Mesothelial cell of epicardium (in vitro differentiated cells): ENCODE measurements around the gene GTPBP6. TPM values are rescaled to one million over a fixed set of nuclear protein-coding genes. Genes with fewer than 3 reads are reported as not detected.

ENCODE experiments used
- DNase-seq, 2 experiments: peaks; one replicate each; pipeline ENCODE4 v3.0.0; 2021; ENCODE audit warnings: low spot score in 2 of 2; ENCODE audit not compliant: unreplicated experiment in 2 of 2
- H3K27ac Mint-ChIP-seq: 2 replicates; pipeline ENCODE4 v1.8.0; 2021; ENCODE audit warnings: mixed read lengths
- H3K27me3 Mint-ChIP-seq: 2 replicates; pipeline ENCODE4 v1.8.0; 2021; ENCODE audit warnings: low read depth, mixed read lengths
- H3K36me3 Mint-ChIP-seq: 2 replicates; pipeline ENCODE4 v1.8.0; 2021; ENCODE audit warnings: mixed read lengths
- H3K4me1 Mint-ChIP-seq: 2 replicates; pipeline ENCODE4 v1.8.0; 2021; ENCODE audit warnings: mixed read lengths
- H3K4me3 Mint-ChIP-seq: 2 replicates; pipeline ENCODE4 v1.8.0; 2021; ENCODE audit warnings: mild to moderate bottlenecking, moderate library complexity, mixed read lengths
- H3K9me3 Mint-ChIP-seq: 2 replicates; pipeline ENCODE4 v1.8.0; 2021; ENCODE audit warnings: mixed read lengths
- total RNA-seq: library from RNA; stranded (reverse); gene quantifications from 3 replicates; pipeline ENCODE4 v1.2.1, GENCODE V29; 2021
- TF ChIP-seq, protein P1 (sequence below): fragments of 200-600 bp; sonication (generic); IDR thresholded peaks from one replicate; pipeline ENCODE4 v1.5.0; 2021; ENCODE audit warnings: antibody characterized with exemption; ENCODE audit not compliant: unreplicated experiment

GTPBP6 gene
- total RNA-seq, 1 donor from 2014 or later = 65.6 TPM

DNA sequence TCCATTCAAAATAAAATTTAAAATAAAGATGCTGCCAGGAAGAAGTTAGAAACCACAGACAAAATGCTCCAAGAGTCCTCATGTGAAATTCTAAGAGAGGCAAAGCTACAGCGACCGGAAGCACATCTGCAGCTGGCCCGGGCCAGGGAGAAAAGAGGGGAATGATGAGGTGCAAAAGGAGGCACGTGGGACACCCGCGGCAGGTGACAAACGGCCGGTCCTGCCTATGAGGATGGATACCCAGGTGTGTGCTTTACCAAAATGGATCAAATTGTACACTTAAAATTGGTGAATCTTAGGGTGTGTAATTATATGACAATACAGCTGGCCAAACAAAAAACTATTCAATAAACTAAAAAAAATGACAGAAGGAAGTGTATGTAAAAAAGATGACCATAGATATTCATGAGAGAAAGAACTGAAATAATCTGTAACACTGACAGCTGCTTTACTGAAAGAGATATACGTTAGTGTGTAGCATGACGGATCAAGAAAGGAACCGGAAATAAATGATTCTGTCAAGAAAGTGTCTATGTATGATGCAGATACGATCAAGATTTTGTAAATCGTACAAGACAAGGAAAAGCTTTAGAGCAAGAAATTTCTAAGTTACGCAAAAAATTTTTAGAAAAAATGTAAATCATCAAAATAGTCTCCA is 38.6 kb upstream of the GTPBP6 start:
- peak in 1 of 2 experiments; percentile 1 for DNase-seq
- no peaks in the 10 kb centered on the region for H3K27me3 Mint-ChIP-seq
- H3K4me3 Mint-ChIP-seq = no peak overlapping the region
- peak overlapping the region; percentile 15 for H3K27ac Mint-ChIP-seq
- peaks cover 17% of the 10 kb centered on the region for H3K9me3 Mint-ChIP-seq
- H3K4me1 Mint-ChIP-seq = peaks cover 2% of the 10 kb centered on the region
- peaks cover 60% of the 10 kb centered on the region for H3K36me3 Mint-ChIP-seq
- TF ChIP-seq, protein P1, sequence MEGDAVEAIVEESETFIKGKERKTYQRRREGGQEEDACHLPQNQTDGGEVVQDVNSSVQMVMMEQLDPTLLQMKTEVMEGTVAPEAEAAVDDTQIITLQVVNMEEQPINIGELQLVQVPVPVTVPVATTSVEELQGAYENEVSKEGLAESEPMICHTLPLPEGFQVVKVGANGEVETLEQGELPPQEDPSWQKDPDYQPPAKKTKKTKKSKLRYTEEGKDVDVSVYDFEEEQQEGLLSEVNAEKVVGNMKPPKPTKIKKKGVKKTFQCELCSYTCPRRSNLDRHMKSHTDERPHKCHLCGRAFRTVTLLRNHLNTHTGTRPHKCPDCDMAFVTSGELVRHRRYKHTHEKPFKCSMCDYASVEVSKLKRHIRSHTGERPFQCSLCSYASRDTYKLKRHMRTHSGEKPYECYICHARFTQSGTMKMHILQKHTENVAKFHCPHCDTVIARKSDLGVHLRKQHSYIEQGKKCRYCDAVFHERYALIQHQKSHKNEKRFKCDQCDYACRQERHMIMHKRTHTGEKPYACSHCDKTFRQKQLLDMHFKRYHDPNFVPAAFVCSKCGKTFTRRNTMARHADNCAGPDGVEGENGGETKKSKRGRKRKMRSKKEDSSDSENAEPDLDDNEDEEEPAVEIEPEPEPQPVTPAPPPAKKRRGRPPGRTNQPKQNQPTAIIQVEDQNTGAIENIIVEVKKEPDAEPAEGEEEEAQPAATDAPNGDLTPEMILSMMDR = no peak

DNA sequence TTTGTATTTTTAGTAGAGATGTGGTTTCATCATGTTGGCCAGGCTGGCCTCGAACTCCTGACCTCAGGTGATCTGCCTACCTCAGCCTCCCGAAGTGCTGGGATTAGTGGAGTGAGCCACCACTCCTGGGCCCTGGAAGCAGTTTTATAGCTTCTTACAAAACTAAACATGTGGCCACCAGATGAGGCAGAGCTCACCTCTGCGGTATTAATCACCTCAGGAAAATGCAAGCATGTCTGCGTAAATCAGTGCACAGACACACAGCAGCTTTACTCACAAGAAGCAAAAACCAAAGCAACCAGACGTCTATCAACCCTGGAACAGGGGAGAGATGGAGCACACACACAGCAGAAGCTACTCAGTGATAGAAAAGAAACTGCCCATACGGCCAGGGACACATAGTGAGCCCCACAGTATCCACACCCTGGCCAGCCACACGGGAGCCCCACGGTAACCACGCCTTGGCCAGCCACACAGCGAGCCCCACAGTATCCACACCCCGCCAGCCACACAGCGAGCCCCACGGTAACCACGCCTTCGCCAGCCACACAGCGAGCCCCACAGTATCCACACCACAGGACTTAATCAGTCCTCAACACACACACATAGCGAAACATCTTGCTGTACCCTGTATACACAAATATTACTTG is 37.9 kb upstream of the GTPBP6 start:
- DNase-seq = peak in 1 of 2 experiments; percentile 6
- no peaks in the 10 kb centered on the region for H3K27me3 Mint-ChIP-seq
- H3K36me3 Mint-ChIP-seq = peaks cover 54% of the 10 kb centered on the region
- TF ChIP-seq, protein P1 = no peak
- peak overlapping the region; percentile 20 for H3K27ac Mint-ChIP-seq
- no peak overlapping the region for H3K4me3 Mint-ChIP-seq
- H3K9me3 Mint-ChIP-seq = peaks cover 15% of the 10 kb centered on the region
- H3K4me1 Mint-ChIP-seq = peaks cover 2% of the 10 kb centered on the region

GRCh38 chrX:355329-356050 is 36.9 kb upstream of the GTPBP6 start:
- no peak overlapping the region for H3K4me3 Mint-ChIP-seq
- peaks cover 44% of the 10 kb centered on the region for H3K36me3 Mint-ChIP-seq

DNA sequence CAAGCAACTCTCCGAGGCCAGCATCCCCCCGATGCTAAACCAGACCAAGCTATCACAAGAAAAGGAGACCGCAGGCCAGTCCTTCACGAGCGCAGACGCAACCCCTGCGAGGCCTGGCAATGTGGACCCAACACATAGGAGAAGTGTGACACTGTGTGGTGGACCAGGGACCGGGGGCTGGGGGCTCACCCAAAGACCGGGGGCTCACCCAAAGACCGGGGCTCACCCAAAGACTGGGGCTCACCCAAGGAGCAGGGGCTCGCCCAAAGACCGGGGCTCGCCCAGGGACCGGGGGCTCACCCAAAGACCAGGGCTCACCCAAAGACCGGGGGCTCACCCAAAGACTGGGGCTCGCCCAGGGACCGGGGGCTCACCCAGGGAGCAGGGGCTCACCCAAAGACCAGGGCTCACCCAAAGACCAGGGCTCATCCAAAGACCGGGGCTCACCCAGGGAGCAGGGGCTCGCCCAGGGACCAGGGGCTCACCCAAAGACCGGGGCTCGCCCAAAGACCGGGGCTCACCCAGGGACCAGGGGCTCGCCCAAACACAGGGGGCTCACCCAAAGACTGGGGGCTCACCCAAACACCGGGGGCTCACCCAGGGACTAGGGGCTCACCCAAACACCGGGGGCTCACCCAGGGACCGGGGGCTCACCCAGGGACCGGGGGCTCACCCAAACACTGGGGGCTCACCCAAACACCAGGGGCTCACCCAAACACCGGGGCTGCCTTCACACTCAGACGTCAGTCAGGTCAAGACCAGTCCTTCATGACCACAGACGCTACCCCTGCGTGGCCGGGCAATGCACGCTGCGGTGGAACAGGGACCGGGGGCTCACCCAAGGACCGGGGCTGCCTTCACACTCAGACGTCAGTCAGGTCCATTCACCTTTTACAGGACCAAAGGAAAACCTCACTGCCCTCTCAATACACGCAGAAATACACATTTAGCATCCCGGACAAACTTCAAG is 35.3 kb upstream of the GTPBP6 start:
- TF ChIP-seq, protein P1 = no peak
- H3K36me3 Mint-ChIP-seq = peaks cover 31% of the 10 kb centered on the region
- no peak overlapping the region for H3K27ac Mint-ChIP-seq
- no peaks in the 10 kb centered on the region for H3K9me3 Mint-ChIP-seq
- H3K27me3 Mint-ChIP-seq = no peaks in the 10 kb centered on the region
- H3K4me1 Mint-ChIP-seq = peaks cover 2% of the 10 kb centered on the region
- DNase-seq = no peak
- no peak overlapping the region for H3K4me3 Mint-ChIP-seq

More at GRCh38 chrX:355329-356050, 36.9 kb upstream of the GTPBP6 start:
- Mint-ChIP-seq H3K9me3 (peaks cover 12% of the 10 kb centered on the region), H3K4me1 (peaks cover 2% of the 10 kb centered on the region), H3K27me3 (no peaks in the 10 kb centered on the region), H3K27ac (no peak overlapping the region)
- peak in 1 of 2 experiments; percentile 8 for DNase-seq
- TF ChIP-seq, protein P1 = no peak

DNA sequence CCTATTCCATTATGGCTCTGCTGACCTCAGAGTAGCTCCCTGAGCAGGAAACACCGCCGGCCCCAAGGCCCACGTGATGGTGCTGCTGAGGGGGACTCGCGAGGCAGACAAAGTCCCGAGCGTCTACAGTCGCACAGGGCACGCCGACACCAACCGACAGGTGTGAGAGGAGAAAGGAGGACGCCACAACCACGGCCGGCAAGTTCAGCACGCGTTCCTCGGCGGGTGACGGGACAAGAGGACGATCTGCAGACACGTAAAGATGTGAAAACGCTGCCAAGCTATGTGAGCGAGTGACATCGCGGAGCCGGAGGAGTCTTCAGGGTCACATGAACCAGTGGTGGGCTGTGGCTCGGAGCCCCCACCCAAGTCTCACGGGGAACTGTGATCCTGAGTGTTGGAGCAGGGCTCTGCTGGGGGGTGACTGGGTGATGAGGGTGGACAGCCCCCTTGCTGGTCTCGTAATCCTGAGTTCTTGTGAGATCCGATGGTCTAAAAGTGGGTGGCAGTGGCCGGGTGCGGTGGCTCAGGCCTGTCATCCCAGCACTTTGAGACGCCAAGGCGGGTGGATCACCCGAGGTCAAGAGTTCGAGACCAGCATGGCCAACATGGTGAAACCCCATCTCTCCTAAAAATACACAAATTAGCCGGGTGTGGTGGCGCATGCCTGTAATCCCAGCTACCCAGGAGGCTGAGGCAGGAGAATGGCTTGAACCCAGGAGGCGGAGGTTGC is 34.2 kb upstream of the GTPBP6 start:
- Mint-ChIP-seq H3K27ac (no peak overlapping the region), H3K9me3 (no peaks in the 10 kb centered on the region), H3K4me1 (peaks cover 6% of the 10 kb centered on the region), H3K27me3 (no peaks in the 10 kb centered on the region), H3K4me3 (no peak overlapping the region), H3K36me3 (peaks cover 26% of the 10 kb centered on the region)
- peak in 1 of 2 experiments; percentile 17 for DNase-seq
- TF ChIP-seq, protein P1 = no peak
